Fibroblast of lung (primary cell): ENCODE measurements around the gene TCP1.

Experiments used
- EZH2 ChIP-seq: IDR thresholded peaks from 2 replicates; pipeline ENCODE4 v1.5.1; 2012; ENCODE audit warnings: low read length, control low read depth, mild to moderate bottlenecking; ENCODE audit errors: missing control alignments
- TF ChIP-seq, protein P1 (sequence below), 2 donors: IDR thresholded peaks in 1 of 2; conservative IDR thresholded peaks in 1 of 2; 1 replicate in 1 of 2; 2 replicates in 1 of 2; pipeline ENCODE4 v1.5.1; 2011 to 2012; ENCODE audit warnings: low read length in 2 of 2, control low read depth in 1 of 2, inconsistent platforms in 1 of 2, low read depth in 1 of 2, mild to moderate bottlenecking in 1 of 2

DNA sequence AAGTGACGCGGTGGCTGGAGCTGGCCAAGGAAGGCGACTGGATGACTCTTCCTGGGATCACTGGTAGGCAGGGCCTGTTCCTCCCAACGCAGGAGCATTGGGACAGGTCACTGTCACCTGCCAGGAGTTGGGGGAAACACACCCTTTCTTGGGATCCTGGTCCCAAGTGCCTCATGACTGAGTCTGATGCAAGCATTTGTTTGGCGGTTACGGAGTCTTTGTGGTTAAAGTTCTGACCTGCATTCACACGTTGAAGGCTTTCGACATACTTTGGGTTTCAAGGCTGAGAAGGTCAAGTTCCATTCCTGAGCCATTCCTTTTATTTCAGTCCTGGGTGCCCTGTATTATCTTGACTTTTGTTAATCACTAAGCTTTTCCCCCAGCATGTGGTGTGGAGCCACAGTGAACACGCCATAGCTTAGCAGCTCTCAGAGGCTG, 16.6 kb upstream of the TCP1 start:
- TF ChIP-seq, protein P1, sequence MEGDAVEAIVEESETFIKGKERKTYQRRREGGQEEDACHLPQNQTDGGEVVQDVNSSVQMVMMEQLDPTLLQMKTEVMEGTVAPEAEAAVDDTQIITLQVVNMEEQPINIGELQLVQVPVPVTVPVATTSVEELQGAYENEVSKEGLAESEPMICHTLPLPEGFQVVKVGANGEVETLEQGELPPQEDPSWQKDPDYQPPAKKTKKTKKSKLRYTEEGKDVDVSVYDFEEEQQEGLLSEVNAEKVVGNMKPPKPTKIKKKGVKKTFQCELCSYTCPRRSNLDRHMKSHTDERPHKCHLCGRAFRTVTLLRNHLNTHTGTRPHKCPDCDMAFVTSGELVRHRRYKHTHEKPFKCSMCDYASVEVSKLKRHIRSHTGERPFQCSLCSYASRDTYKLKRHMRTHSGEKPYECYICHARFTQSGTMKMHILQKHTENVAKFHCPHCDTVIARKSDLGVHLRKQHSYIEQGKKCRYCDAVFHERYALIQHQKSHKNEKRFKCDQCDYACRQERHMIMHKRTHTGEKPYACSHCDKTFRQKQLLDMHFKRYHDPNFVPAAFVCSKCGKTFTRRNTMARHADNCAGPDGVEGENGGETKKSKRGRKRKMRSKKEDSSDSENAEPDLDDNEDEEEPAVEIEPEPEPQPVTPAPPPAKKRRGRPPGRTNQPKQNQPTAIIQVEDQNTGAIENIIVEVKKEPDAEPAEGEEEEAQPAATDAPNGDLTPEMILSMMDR (conservative IDR thresholded peaks at IDR 0.05 in 1 of 2, IDR thresholded peaks at IDR 0.05 in 1 of 2; ENCODE audit: low read depth in 1 of 2, low read length in 2 of 2): no peak
- no peak for TF ChIP-seq EZH2
